Left ventricle myocardium superior (tissue), 1 donor: ENCODE measurements around the gene SEMA3B. TPM values are rescaled to one million over a fixed set of nuclear protein-coding genes. Genes with fewer than 3 reads are reported as not detected.
"Not testable (repeated sequence)": the region's sequence is repeated elsewhere in the genome, so short reads cannot be mapped to it uniquely, and the experiment has no call there.

Experiments
- ATAC-seq: fragments of 200-7000 bp; cut with Tn5 transposase; one replicate; pipeline ENCODE4 v1.9.1; 2020; ENCODE audit warnings: mild to moderate bottlenecking, moderate library complexity
- DNase-seq: peaks from one replicate; pipeline ENCODE4 v3.0.0-alpha.2; 2020
- intact Hi-C: fragments of 100-400 bp; cut with micrococcal nuclease; formaldehyde crosslinking; loops from one replicate; pipeline ENCODE4 v1.11.0; 2022
- total RNA-seq: library from RNA; stranded (reverse); fragmentation: NEBNext Ultra II Directional; extraction: Animal tissue kit (Norgen Biotek cat#: 25700); gene quantifications from one replicate; pipeline ENCODE4 v1.2.1, GENCODE V29; 2021
- donor health status: DM: no; HTN: yes; CAD: no; lungs with severe emphysema.

The SEMA3B gene
- total RNA-seq, 1 donor from 2014 or later: 20.6 TPM

DNA sequence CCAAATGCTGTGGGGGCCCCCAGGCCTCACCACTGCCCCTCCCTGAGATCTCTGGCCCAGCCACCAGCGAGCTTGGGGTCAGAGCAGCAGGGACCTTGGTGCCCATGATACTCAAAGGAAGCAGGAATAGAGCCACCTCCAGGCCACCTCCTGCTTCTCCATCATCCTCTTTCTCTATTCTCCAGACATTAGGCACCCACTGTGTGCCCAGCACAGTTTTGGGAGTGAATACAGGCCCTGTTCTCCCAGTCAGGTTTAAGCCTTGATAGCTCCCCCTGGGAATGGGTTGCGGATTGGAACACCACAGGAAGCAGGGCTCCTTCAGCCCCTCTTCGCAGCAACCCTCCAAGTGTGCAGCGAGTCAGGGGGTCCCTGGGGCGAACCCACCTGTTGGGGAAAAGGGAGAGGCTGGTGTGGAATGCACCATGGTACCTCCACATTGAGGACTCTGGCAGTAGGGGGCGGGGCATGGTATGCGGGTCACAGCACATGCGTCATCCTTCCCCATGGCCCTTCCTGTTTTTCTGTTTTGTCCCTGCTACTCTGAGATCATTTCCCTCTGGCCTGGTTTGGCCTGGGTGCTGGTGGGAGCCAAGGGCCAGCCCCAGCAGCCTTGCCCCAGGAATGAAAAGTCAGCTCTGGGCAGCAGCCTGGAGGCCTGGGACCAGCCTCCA is 14.2 kb upstream of the SEMA3B start:
- DNase-seq (peak; percentile 79), ATAC-seq (peak; percentile 60)
- intact Hi-C loops: no loop called here

DNA sequence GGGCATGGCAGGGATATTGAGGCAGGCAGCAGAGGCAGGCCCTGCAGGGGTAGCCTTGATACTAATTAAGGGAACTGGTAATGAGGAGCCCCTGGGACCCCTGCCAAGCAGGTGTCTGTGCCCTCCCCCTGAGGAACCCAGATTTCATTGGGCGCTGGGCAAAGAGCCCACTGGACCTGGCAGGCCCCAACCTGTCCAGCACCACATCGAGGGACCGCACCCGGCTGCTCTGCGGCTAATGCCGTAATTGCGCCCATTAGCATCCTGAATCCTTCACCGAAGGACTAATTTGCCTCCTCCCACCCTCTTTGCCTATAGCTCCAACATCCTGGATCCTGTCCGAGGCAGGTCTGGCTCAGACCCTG is 13.7 kb upstream of the SEMA3B start:
- ATAC-seq (no peak), DNase-seq (no peak)

DNA sequence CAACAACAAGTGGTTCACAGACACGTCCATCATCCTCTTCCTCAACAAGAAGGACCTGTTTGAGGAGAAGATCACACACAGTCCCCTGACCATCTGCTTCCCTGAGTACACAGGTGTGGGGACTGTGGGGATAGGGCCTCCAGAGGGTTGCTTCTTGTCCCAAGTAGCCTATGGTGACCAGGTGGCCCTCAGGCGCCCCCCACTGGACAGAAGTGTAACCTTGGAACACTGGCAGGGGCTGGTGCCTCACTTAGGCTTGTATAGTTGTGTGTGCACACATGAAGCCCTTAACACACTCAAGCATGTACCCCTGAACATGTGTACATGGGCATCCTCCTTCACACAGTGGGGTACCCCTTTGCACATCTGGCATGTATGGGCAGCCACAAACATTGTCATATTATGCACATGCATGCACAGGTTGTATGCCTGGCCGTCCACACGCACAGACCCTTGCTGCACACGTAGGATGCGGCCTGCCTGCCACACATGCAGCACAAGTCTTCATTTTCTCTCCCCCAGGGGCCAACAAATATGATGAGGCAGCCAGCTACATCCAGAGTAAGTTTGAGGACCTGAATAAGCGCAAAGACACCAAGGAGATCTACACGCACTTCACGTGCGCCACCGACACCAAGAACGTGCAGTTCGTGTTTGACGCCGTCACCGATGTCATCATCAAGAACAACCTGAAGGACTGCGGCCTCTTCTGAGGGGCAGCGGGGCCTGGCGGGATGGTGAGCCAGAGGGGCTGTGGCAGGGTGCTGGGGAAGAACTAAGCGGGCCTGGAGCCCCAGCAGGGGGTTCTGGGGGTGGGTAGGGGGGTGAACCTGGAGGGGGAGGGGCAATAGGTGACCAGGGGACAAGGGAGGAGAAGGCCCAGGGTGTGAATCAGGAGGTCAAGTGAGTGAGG is 11.7 kb upstream of the SEMA3B start:
- intact Hi-C loops: no loop called here
- no peak for DNase-seq
- ATAC-seq: no peak

More for the DNA sequence above, 13.7 kb upstream of the SEMA3B start:
- intact Hi-C loops: no loop called here

DNA sequence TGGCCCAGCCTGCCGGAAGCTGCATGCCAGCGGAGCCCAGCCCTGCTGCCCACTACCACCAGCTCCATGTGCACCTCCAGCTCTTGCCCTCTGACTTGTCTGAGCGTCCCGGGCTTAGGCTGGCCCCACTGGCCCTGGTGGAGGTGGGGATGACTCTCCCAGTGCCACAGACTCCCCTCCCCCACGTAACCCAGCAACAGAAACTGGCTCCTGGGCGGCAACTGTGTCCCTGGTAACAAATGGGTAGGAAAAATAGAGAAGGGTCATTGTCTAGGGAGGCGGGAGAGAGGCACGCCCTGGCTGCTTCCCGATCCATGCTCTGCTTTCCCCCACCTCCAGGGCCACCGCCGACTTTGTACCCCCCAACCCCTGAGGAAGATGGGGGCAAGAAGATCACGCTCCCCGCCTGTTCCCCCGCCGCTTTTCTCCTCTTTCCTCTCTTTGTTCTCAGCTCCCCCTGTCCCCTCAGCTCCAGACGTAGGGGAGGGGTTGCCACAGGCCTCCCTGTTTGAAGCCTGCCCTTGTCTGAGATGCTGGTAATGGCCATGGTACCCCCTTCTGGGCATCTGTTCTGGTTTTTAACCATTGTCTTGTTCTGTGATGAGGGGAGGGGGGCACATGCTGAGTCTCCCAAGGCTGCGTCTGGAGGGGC is 10.8 kb upstream of the SEMA3B start:
- DNase-seq: no peak
- ATAC-seq: no peak

DNA sequence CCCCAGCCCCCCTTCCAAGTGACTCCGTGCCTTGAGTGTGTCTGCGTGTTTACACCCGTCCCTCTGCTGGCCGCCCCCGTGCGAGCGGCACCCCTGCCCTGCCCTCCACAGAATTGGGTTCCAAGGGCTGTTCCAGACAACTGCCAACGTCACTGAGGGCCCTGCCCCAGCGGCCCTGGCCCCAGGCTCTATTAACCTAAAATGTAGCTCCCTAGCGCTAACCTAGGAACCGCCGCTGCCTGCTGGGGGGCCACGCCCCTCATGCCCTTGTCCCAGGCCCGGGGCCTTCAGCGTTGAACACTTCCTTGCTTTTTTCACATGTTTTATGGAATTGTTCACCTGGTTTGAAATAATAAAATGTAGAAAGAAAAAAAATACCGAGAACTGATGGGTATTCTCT is 10.0 kb upstream of the SEMA3B start:
- ATAC-seq (no peak), DNase-seq (no peak)
- intact Hi-C loops: no loop called here

More for the DNA sequence above, 10.8 kb upstream of the SEMA3B start:
- intact Hi-C loops: no loop called here

DNA sequence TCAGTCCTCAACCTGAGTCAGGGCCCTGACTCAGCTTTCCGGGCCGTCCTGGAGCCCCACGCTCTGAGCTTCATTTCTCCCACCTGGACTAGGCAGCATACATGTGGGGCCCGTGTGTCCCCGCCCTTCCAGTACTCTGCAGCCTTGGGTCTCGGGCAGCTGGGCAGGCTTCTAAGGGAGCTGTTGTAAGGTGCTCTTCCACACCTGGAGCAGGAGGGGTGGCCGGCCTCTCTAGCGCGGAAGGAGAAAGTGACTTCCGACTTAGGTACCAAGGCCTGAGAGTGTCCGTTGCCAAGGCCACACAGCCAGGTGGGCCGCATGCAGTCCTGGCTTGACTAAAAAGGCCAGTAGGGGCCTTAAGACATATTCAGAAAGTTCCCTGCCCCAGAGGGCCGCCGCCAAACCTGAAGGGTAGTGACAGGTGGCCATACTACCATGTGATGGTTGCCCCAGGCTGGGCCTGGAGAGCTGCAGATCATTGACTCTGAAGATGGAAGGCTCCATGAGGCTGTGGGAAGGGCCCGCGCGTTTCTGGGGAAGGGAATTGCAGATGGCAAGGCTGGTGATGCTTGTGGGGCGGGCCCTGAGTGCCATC is 9.4 kb upstream of the SEMA3B start:
- no peak for ATAC-seq
- no peak for DNase-seq
- intact Hi-C loops: no loop called here

DNA sequence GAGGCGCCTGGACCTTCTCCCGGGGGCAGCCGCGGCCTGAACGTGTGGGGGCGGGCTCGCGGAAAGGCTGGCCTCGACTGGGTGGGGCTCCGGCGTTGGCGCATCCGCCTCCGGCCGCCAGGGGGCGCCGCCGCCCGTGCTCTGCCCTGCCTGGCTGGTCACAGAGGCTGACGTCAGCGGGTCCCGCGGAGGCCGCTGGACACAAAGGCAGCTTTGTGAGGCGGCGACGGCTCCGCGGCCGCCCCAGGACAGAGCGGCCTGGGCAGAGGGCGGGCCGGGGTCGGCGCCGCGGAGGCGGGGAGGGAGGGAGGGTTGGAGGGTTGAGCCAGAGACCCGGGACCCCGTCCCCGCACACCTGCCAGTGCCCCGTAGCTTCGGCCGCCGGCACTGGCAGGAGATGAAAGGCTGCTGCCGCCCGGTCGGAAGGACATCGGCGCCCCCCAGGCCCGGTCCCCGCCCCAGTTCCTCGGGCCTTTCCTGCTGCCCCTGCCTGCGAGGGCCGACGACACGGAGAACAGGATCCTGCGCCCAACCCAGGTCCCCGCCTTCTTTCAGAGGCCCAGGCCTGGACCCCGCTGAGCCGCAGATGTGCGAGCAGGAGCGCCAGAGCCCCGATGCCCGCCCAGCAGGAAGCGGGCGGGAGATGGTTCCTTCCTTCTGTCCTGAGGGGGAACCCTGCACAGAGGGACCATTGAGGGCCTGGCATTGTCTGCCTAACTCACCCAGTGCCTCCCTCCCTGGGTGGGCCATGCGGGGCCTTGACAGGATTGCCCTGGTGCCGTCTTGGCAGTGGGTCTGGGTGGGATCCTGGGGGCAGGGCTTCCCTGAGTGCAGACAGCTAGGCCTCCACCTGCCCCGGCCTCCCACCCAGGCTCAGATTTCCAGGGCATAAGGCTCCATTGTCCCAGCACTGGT is 8.7 kb upstream of the SEMA3B start:
- intact Hi-C loops: no loop called here

DNA sequence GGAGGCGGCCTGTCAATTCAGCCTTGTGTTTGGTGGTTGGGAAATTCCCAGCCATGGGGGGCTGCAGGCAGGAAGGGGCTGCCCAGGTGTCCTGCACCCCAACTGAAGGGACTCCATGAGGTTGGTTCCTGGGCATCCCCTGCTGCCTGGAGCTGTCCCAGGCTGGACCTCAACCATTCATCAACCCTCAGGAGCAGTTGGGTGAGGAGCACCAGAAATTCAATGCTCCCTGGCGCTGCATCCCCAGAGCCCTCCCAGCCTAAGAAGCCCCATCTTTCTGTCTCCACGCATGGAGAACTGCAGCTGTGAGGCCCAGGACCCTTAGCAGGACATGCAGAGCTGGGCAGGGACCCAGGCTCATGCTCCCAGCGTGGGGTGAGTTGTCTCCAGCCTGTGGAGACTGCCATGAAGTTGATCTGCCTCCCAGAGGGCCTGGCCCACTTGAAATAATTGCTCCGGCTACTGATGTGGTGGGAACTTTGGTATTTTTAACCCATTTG is 8.0 kb upstream of the SEMA3B start:
- ATAC-seq: no peak
- DNase-seq: no peak
- intact Hi-C loops: no loop called here

More for the DNA sequence above, 8.7 kb upstream of the SEMA3B start:
- DNase-seq: peak; percentile 98
- ATAC-seq: peak; percentile 86

DNA sequence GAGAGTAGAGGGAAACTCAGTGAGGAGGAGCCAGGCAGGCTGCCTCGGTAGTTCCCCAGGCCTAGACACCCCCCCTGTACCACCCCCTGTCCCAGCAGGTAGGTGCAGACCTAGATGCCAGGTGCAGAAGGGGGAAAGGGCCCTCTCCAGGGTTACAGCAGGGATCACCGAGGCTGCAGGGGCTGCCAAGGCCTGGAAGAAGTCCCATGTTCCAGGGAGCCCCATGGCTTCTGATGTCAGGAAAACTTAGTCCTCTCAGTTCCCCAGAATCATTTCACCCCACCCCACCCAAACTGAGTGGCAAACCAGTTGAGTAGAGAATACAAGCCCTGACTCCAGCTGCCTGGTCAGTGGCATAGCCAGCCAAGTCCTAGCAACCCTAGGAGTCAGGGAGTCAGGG is 7.4 kb upstream of the SEMA3B start:
- ATAC-seq (no peak), DNase-seq (no peak)
- intact Hi-C loops: no loop called here

DNA sequence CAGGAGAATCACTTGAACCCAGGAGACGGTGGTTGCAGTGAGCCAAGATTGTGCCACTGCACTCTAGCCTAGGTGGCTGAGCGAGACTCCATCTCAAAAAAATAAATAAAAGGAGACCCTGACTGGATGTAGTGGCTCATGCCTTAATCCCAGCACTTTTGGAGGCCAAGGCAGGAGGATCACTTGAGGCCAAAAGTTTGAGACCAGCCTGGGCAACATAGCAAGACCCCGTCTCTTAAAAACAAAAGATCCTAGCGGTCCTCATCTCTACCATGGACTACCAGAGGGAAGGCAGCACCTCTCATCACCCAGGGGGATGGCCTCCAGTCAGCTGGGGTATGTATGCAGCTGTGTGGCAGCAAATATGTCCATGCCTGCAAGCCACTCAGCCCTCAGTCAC is 6.7 kb upstream of the SEMA3B start:
- ATAC-seq, DNase-seq, intact Hi-C loops: not testable (repeated sequence)

DNA sequence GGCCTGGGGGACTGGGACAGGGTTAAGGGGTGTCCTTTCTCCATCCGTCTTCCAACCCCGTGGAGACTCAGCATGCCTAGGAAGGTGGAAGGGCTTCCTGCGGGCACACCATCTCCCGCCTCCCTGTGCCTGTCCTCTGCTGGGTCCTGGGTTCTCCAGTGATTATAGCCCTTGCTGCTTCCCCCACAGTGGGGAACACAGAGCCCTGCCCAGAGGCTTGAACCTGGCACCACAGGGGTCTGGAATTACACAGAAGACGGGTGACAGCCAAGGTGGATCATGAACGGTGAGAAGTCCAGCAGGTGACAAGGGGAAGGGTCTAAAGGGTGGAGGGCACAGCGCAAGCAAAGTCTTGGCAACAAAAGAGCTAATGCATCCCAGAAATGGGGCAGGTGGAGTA is 6.2 kb upstream of the SEMA3B start:
- no peak for ATAC-seq
- intact Hi-C loops: no loop called here
- no peak for DNase-seq

DNA sequence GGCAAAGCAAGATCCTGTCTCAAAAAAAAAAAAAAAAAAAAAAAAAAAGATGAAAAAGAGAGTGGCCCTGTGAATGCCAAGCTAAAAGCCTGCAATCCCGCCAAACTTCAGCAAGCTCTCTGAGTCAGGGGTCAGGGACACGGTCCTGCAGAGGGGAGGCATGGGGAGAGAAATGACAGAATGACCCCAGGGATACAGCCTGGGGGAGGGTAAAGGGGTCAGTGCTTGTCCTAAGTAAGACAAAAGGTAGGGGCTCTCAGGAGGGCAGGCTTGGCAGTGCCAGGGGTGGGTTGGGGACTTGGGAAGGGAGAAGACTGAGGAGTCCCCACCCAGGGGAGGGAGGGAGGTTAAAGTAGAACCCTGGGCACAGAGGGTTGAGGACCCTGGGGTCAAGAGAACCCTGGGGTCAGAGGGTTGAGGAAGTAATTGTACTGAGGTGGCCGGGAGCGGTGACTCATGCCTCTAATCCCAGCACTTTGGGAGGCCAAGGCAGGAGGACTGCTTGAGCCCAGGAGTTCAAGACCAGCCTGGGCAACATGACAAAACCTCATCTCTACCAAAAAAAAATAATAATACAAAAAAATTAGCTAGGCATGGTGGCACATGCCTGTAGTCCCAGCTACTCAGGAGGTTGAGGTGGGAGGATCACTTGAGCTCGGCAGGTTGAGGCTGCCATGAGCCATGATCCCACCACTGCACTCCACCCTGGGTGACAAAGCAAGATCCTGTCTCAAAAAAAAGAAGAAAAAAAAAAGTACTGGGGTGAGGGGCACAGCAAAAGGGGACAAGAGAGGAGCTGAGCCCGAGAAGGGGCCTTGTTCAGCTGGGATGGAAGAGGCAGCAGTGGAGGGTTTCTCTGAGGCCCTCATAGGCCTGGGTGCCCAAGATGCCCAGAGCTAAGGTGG is 5.2 kb upstream of the SEMA3B start:
- DNase-seq (no peak), ATAC-seq (no peak)
- intact Hi-C loops: no loop called here

DNA sequence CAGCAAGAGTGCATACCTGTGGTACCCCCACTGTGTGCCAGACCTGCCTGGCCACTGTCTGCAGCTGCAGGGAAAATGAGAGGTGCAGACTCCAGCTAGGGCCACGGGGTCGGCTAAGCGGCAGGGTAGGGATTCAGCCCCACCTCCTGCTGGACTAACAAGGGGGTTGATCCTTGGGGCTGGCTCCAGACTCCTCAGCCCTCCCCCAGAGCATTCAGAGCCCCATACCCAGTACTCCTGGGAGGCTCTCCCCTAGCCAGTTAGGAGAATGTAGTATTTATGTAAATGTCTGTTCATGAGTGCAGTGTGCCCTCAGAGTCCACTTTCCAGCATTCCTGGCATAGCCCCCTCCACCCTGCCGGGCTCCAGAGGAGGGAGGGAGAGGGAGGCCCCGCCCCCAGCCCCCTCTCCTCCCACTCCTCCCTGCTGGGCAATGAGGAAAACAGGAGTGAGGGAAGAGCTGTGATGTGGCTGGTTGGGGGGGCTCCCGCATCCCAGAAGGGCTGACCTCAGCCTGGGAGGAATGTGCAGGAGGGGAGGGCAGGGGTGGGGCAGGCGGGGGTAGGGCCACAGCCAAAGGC is 4.5 kb upstream of the SEMA3B start:
- intact Hi-C loops: no loop called here
- ATAC-seq (peak; percentile 53), DNase-seq (peak; percentile 83)

DNA sequence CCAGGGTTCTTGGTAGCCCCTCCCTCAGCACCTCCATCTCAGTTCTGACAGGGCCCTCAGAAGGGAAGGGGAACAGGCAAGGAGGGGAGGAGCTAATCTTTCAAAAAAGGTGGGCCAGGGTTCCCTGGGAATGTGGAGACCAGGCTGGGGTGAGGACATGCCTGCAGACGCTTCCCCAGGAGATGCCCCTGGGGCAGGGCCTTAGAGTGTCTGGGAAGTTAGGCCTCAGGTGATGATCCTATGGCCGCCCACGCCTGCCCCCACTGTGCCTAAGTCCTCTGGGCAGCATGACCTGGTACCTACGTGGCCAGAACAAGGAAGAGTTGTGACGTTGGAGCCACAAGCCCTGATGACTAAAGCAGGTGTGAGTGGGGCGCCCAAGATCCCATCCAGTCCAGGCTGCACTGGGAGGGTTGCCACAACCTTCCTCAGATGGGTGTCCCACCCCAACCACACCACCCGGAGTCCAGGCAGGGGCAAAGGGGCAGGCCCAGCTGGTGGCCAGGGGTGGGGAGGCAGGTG is 3.9 kb upstream of the SEMA3B start:
- no peak for ATAC-seq
- intact Hi-C loops: no loop called here
- DNase-seq: no peak

DNA sequence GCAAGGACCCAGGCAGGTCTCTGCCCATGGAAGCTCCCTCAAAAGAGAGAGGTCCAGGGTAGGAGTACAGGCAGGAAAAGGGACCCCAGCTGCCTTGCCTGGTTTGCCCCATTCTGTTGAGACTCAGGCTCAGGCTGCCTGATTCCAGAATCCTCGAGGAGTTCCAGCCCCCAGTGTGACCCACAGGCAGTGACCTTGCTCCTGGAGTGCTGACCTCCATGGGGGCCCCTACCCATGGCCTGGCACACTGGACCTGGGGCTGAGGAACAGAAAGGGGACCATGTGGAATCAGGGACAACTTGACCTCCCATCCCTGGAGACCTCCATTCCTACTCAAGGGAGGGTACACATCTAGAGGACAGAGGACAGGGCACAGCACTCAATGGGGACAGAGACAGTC is 3.4 kb upstream of the SEMA3B start:
- intact Hi-C loops: no loop called here
- no peak for DNase-seq
- ATAC-seq: no peak

DNA sequence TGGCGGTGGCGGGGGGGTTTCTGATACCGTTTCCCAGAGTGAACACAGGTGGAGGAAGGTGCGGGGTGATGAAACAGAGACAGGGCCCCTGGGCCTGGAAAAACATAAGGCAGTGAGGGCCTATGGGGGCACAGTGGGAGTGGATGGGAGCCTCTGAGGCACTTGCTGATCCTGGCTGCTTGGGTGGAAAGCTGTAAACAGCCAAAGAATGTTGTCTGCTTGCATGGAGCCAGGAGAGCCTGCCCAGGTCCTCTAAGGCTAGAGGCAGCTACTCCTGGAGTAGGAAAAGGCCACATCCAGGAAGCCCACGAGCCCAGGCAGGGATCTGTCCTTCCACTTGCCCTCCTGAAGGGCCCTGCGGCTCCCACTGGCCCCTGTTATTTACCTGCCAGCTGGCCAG is 2.9 kb upstream of the SEMA3B start:
- intact Hi-C loops: no loop called here
- no peak for ATAC-seq
- DNase-seq: no peak

DNA sequence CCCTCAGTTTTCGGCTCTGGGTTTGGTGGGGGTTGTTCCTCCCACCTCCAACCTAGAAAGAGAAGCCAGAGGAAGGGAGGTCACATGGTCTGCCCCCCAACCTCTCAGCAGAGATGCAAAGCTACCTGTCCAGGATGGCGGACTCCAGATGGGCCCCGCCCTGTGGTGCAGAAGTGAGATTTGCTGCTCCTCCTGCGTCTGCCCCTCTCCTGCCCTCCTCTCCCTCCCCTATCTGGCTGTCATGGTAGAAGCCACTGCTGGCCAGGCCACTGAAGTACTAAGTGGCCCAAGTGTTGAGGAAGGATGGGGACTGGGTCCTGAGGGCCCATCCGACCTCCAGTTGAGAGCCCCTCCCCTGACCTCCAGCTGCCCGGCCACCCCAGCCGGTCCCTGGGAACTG is 2.1 kb upstream of the SEMA3B start:
- intact Hi-C loops: no loop called here
- no peak for ATAC-seq
- no peak for DNase-seq
